Adrenal gland (tissue), 12 donors: Measurements from ENCODE around the gene TMEM267. TPM values are rescaled to one million over a fixed set of nuclear protein-coding genes. Genes with fewer than 3 reads are reported as not detected.

Source experiments
- DNase-seq, 7 donors: peaks; one replicate each; pipeline ENCODE4 v3.0.0-alpha.2; 2019 to 2020
- H3K27ac ChIP-seq, 5 donors: fragments of 200-600 bp; sonication (generic) in 4 of 5; 1 replicate in 3 of 5; 2 replicates in 2 of 5; pipeline versions ENCODE4 v1.5.1 to v1.8.0; 2016 to 2020; ENCODE audit warnings: mild to moderate bottlenecking in 1 of 5
- H3K27me3 ChIP-seq: fragments of 200-600 bp; 2 replicates; pipeline ENCODE4 v1.8.0; 2021
- H3K36me3 ChIP-seq, 2 donors: fragments of 200-600 bp; replicated peaks in 1 of 2; 1 replicate in 1 of 2; 2 replicates in 1 of 2; pipeline versions ENCODE4 v1.5.1 to v1.8.0; 2018 to 2022
- H3K4me1 ChIP-seq, 2 donors: fragments of 200-600 bp; replicated peaks in 1 of 2; 1 replicate in 1 of 2; 2 replicates in 1 of 2; pipeline versions ENCODE4 v1.5.1 to v1.8.0; 2018 to 2021
- H3K4me3 ChIP-seq, 4 donors: fragments of 200-600 bp; sonication (generic) in 3 of 4; one replicate each; pipeline ENCODE4 v1.5.1; 2016 to 2018
- H3K9me3 ChIP-seq, 3 donors: fragments of 200-600 bp; sonication (generic) in 1 of 3; replicated peaks in 1 of 3; 1 replicate in 2 of 3; 2 replicates in 1 of 3; pipeline versions ENCODE4 v1.5.1 to v1.8.0; 2016 to 2021
- CTCF ChIP-seq, 6 experiments: fragments of 450-650 bp in 4 of 6; fragments of 200-600 bp in 2 of 6; sonication (generic) in 1 of 6; IDR thresholded peaks; 1 replicate in 5 of 6; 2 replicates in 1 of 6; pipeline versions ENCODE4 v1.5.1 to v1.8.0; 2016 to 2021; ENCODE audit warnings: antibody characterized with exemption in 6 of 6, mild to moderate bottlenecking in 2 of 6, moderate library complexity in 1 of 6
- POLR2A ChIP-seq, 2 donors: fragments of 450-650 bp; IDR thresholded peaks; one replicate each; pipeline ENCODE4 v1.6.1; 2017; ENCODE audit warnings: antibody characterized with exemption in 2 of 2, mild to moderate bottlenecking in 2 of 2, moderate library complexity in 1 of 2
- WGBS, 4 donors: extraction: QIAGEN DNeasy Blood & Tissue Kit in 2 of 4; methylation state at CpG; one replicate each; pipeline versions ENCODE4 v1.1.5 to v1.1.7; 2013 to 2017; 5-methylcytosine and 5-hydroxymethylcytosine counted together
- intact Hi-C, 2 donors: fragments of 100-400 bp; cut with DNase I; formaldehyde crosslinking; loops; one replicate each; pipeline versions ENCODE4 v1.14.1 to v1.15.0; 2022 to 2023
- polyA plus RNA-seq, 3 donors: library from polyadenylated mRNA; stranded (reverse); fragments of 200-250 nt in 2 of 3; fragments of 350-450 nt in 1 of 3; fragmentation: Illumina TruSeq in 1 of 3; extraction: RNeasy Lipid Tissue Mini Kit (QIAGEN cat#74804) in 1 of 3; gene quantifications; one replicate each; pipeline ENCODE4 v1.2.3, GENCODE V29; 2013 to 2014
- total RNA-seq, 9 donors: library from RNA; depleted of rRNA in 4 of 9; stranded (reverse); fragments of >200 nt in 4 of 9; fragments of 120-200 nt in 1 of 9; fragmentation: NEBNext Ultra II Directional in 1 of 9; extraction: Animal tissue kit (Norgen Biotek cat#: 25700) in 1 of 9; gene quantifications; one replicate each; pipeline versions ENCODE4 v1.1.0 to v1.2.4, GENCODE V29; 2013 to 2023
- donor health status: healthy with polysubstance abuse.
- donor health status: Bipolar disorder and iron deficiency.
- donor health status: DM: yes; HTN: yes; CAD: no.
- donor health status: DM: no; HTN: no; CAD: no.
- donor health status: DM: no; HTN: no; CAD: no.
- donor health status: DM: yes; HTN: yes; CAD: no.

The TMEM267 gene
- total and polyA plus RNA-seq, 12 donors = 1.5 to 14.0 (median 7.8) TPM

- WGBS, 4 donors = 61 to 84% (median 74%) methylated on average over 3 of the region's 3 CpGs
- Histone ChIP-seq H3K36me3 (no peaks in the 10 kb centered on the region), H3K27ac (no peak overlapping the region), H3K27me3 (no peaks in the 10 kb centered on the region), H3K4me1 (no peaks in the 10 kb centered on the region), H3K4me3 (no peak overlapping the region), H3K9me3 (no peaks in the 10 kb centered on the region)
- no peak for TF ChIP-seq POLR2A (IDR thresholded peaks at IDR 0.05)
- intact Hi-C loops = no loop called here
- no peak for DNase-seq
These were observed 67.5 kb downstream of the TMEM267 start for GRCh38 chr5:43415935-43416802.

- H3K9me3 ChIP-seq = no peaks in the 10 kb centered on the region
- no peak overlapping the region for H3K4me3 ChIP-seq
- intact Hi-C loops = no loop called here
- H3K27ac ChIP-seq = no peak overlapping the region
- no peaks in the 10 kb centered on the region for H3K27me3 ChIP-seq
- H3K36me3 ChIP-seq = no peaks in the 10 kb centered on the region
- no peaks in the 10 kb centered on the region for H3K4me1 ChIP-seq
- 87 to 94% (median 89%) methylated on average over 2 of the region's 2 CpGs for WGBS, 4 donors
- no peak for DNase-seq
- no peak for TF ChIP-seq POLR2A (IDR thresholded peaks at IDR 0.05)
- no peak for TF ChIP-seq CTCF (IDR thresholded peaks at IDR 0.05)
These were observed 69.7 kb downstream of the TMEM267 start for GRCh38 chr5:43413966-43414365.

GRCh38 chr5:43412644-43413043, 71.0 kb downstream of the TMEM267 start:
- no peak for DNase-seq
- no peak overlapping the region for H3K4me3 ChIP-seq
- H3K27me3 ChIP-seq = no peaks in the 10 kb centered on the region
- no peaks in the 10 kb centered on the region for H3K9me3 ChIP-seq
- intact Hi-C loops = no loop called here
- WGBS, 4 donors = 92 to 100% (median 95%) methylated on average over 1 of the region's 1 CpG
- no peaks in the 10 kb centered on the region for H3K36me3 ChIP-seq
- TF ChIP-seq CTCF (IDR thresholded peaks at IDR 0.05) = no peak
- TF ChIP-seq POLR2A (IDR thresholded peaks at IDR 0.05) = no peak
- H3K4me1 ChIP-seq = no peaks in the 10 kb centered on the region
- no peak overlapping the region for H3K27ac ChIP-seq

- Histone ChIP-seq H3K27ac (no peak within 1 kb of the TSS), H3K36me3 (no peaks in the 10 kb centered on the region), H3K9me3 (no peaks in the 10 kb centered on the region), H3K4me3 (no peak within 1 kb of the TSS), H3K4me1 (no peaks in the 10 kb centered on the region), H3K27me3 (no peaks in the 10 kb centered on the region)
- DNase-seq = no peak
- WGBS, 4 donors = 59 to 77% (median 73%) methylated on average over 5 to 6 of the region's 6 CpGs
- intact Hi-C loops = no loop called here
- no peak for TF ChIP-seq CTCF (IDR thresholded peaks at IDR 0.05)
- no peak for TF ChIP-seq POLR2A (IDR thresholded peaks at IDR 0.05)
These were observed 71.5 kb downstream of the TMEM267 start, which contains the start of gene CCL28 for GRCh38 chr5:43412156-43412555. CCL28 (minus strand) TSS chr5:43412391; CDS start chr5:43412316, 75 bp downstream.

- intact Hi-C loops = no loop called here
- Histone ChIP-seq H3K27ac (no peak overlapping the region), H3K27me3 (no peaks in the 10 kb centered on the region), H3K9me3 (no peaks in the 10 kb centered on the region), H3K4me3 (no peak overlapping the region), H3K36me3 (no peaks in the 10 kb centered on the region), H3K4me1 (no peaks in the 10 kb centered on the region)
- 57 to 80% (median 71%) methylated on average over 3 of the region's 3 CpGs for WGBS, 4 donors
- TF ChIP-seq POLR2A (IDR thresholded peaks at IDR 0.05) = no peak
- TF ChIP-seq CTCF (IDR thresholded peaks at IDR 0.05) = no peak
- no peak for DNase-seq
These were observed 72.2 kb downstream of the TMEM267 start for GRCh38 chr5:43411495-43411894.
